OCI-M2 (cell line): ENCODE measurements around the gene SH3RF3.

ENCODE experiments used
- DNase-seq: peaks from one replicate; lab custom pipeline; 2025; ENCODE audit not compliant: unreplicated experiment; lab: John Stamatoyannopoulos, UW

SH3RF3 gene

DNA sequence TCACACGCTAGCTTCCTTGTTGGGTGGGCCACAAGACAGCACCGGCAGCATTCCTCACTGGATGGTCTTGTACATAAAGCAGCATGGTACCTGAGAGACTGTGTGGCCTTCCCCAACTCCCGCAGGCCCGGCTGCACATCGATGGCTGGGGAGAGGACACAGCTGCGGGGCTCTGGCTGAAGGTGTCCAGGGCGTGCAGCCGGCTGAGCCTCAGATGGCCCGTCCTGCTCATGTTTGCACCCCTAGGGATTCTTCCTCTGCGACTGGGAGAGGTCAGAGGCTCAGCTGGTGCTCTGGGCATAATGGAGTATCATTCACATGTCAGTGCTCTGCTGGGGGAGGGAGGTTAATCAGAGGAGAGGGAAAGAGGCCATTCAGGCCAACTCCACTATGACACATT is 276.9 kb downstream of the SH3RF3 start:
- DNase-seq = no peak

DNA sequence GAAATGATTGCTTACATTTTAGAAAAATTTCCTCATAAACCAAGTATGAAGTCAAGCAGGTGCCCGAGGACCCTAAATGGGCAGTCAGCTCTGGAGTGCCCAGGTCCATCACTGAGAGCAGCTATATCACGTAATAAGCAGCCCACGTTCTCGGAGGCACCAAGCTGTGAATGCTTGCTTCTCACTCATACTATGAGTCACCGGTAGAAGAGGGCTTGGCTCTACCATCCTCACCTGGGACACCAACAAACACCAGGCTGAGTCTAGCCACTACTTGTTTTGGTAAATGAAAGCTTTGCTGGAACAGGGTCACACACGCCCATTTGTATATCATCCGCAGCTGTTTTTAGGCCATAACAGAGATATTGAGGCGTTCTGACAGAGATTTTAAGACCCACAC is 277.3 kb downstream of the SH3RF3 start:
- DNase-seq = no peak

DNA sequence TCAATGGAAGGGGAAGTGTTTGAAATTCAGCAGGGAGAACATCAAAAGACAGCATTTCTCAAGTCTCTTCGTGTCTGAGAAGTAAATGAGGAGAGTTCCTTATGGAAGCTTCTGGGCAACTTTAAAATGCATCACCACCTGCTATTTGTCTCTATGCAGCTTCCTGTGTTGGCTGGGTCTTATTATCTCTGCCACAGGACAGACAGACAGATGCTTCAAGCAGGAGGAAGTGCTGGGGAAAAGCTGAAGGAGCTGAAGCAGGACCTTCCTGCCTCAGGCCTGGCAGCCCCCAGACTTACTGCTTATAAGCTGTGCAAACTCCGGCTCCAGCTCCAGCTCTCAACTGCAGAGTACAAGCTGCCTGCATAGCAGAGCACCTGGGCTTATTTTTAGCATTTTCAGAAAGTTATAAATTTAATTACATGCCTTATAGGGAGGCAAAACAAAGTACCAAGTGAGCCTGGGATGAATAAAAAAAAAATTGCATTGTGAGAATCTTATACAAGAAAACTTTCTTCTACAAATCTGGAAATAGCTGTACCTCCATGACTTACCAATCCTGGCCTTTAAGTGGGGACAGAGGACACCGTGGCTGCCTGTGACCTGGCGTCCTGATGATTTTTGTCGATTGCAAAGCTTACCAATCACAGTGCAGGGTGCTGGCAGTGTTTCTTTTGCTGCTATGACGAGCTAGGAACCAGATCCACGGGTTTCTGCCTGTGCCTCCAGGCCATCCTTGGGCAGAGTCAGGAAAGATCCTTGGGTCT is 278.5 kb downstream of the SH3RF3 start:
- no peak for DNase-seq

GRCh38 chr2:109408043-109408335 is 279.0 kb downstream of the SH3RF3 start:
- DNase-seq = no peak

GRCh38 chr2:109409321-109410038 is 280.5 kb downstream of the SH3RF3 start:
- no peak for DNase-seq

DNA sequence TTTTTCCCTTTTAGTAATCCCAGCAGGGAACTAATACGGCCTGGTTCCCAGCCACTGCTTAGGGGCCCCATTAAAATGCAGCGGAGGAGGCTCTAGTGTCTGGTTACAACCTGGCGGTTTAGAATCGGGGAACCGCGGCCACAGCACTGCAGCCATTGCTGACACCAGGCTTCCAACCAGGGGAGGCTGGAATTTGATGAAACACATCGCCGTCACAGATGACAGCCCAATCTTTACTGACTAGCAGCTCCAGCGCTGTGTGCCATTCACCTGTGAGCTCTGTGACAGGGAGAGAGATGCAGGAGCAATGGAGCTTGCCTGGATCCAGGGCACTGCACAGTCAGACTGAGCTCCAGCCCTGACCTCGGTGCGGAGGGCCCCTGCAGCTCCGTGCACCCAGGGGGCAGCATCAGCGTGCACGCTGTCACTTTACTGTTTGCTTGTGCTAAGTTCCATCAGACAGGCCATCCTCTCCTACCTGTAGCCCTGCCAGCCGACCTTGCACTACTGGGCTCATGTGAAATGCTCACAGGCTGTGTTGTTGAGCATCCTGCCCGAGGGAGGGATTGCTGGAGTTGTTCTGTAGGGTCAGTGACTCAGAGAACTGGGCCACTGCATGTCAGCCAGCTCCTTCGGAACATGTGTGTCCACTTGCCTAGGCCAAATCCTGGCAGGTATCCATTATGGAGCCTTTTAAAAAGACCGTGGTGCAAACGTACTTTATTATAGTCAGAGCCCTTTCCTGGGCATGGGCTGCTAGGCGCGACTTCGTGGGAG is 281.2 kb downstream of the SH3RF3 start:
- DNase-seq = no peak

GRCh38 chr2:109411640-109412325 is 282.8 kb downstream of the SH3RF3 start:
- DNase-seq = no peak

DNA sequence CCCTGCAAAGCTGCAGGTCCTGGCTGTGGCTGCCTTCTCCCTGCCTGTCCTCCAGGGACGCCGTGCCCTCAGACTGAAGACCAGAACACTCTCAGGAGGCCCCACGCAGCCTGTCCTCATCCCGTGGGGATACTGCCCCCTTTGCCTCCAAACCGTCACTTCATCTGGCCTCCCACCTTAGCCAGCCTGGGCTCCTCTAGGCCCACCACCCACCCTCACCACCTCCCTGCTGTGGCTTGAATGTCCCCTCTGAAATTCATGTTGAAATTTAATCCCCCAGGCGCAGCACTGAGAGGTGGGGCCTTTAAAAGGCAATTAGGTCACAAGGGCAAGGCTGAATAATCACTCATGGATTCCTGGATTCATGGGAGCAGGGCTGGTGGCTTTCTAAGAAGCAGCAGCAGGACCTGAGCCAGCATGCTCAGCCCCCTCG is 286.6 kb downstream of the SH3RF3 start:
- DNase-seq = no peak

DNA sequence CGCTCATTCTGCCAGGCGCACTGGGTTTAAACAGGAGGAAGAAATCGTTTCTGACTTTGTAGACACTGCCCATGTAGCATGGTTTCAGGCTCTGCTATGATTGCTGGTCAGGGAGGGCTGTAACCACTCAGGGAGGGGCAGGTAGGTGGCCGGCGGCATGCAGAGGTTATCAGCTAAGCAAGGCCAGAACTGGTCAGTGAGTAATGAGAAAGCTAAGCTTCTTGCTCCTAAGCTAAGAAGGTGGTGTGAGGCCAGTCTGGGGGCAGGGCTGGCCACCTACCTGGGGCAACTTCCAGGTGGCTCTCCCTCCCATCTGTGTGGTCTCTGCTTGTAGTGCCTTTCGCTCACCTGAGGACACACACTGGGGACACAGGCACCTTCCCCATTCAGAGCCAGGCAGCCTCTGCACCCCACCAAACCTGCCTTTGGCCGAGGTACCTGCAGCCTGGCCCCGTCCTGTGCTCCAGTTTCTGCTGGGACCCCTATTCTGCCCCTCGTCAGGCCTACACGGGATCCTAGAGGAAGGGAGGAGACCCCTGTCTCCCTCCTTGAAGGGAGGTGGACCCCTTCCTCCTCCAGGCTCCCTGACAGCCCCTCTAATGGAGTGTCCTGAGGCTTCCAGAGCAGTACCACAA is 288.8 kb downstream of the SH3RF3 start:
- no peak for DNase-seq

- DNase-seq = no peak
These were observed 289.7 kb downstream of the SH3RF3 start for GRCh38 chr2:109418716-109419115.

DNA sequence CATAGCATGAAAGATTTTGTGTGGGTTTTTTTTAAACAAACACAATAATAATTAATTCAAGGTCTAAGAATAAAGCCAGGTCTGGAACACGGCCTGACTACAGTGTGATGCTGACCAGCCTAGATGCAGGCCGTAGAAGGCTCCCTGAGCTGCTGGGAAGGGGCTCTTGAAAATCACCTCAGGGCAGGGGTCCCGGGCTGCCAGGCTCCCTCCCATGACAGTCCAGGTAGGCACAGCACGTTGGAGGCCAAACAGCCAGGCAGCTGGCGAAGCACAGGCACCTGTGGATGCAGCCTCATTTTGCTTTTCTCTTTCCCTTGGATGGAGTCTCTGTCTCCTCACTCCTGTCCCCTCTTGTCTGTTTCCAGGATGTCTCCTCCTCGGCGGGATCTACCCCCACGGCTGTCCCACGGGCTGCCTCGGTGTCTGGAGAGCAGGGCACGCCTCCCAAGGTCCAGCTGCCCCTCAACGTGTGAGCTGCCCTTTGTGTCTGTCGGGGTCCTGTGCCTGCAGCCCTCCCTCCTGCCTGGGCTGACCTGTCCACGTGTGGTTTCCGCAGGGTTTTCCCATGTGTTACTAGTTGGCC is 290.3 kb downstream of the SH3RF3 start:
- no peak for DNase-seq

GRCh38 chr2:109419960-109420370 is 291.0 kb downstream of the SH3RF3 start:
- DNase-seq = no peak

DNA sequence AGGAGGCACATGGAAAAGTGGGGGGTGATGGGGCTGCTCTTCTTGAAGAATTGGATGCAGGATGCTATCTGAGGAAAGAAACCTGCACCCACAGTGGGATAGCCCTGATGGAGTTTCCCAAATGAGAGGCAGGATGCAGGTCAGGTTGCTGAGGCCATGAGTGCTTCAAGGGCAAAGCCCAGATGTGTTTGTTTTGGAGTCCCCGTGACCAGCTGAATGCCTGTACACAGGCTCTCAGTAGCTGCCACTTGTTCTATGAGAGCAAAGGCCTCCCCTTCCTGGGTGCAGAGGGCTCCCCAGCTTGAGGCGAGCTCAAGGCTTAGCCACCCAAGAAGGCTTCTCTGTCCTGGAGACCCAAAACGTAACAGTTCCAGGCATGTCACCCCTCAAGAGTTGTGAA is 292.1 kb downstream of the SH3RF3 start:
- no peak for DNase-seq

DNA sequence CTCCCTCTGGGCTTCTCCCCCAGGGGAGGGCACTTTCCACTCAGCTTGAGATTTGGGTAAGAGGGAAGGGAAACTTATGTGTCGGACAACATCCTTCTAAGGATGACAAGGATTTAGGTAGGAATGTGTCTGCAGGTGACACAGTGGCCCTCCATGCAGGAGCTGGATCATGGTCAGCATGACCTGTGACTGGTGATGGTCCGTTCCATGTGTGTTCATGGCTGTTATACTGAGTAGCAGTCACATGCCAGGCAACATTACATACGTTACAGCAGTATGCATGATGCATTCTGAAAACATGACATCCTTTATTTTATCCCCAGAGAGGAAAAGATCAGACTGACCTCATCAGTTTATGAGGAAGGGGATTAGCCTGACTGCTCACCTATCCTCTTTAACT is 292.6 kb downstream of the SH3RF3 start:
- no peak for DNase-seq

DNA sequence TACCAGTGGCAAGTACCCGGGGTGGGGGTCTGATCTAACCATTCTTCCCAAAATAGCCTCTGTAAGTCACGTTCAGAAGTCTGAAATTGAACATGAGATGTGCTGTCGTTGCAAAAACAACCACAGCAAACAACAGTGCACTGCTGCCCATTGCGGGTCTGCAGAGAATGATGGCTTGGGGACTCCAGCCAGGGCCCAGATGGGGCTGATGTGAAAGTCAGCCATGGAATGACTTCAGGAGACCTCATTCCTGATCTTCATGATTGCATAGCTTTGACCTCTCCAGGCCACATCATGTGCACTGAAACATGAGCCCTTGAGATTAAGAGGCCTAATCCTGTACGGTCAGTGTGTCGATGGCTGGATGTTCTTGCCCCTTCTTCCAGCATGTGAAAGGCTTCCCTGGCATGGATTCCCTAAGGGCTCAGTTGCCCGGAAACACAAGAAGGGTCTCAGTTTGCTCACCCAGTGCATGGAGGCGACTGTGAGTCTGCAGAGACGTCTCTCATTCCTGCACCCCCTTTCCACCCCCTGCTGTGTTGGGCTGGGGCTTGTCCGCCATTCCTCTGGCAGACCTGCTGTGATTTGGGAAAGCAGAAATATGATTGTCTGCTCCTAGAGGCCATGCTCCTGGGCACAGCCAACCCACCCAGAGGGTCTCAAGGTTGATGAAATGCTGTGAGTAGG is 293.2 kb downstream of the SH3RF3 start:
- no peak for DNase-seq

GRCh38 chr2:109422758-109423500 is 293.9 kb downstream of the SH3RF3 start:
- no peak for DNase-seq

DNA sequence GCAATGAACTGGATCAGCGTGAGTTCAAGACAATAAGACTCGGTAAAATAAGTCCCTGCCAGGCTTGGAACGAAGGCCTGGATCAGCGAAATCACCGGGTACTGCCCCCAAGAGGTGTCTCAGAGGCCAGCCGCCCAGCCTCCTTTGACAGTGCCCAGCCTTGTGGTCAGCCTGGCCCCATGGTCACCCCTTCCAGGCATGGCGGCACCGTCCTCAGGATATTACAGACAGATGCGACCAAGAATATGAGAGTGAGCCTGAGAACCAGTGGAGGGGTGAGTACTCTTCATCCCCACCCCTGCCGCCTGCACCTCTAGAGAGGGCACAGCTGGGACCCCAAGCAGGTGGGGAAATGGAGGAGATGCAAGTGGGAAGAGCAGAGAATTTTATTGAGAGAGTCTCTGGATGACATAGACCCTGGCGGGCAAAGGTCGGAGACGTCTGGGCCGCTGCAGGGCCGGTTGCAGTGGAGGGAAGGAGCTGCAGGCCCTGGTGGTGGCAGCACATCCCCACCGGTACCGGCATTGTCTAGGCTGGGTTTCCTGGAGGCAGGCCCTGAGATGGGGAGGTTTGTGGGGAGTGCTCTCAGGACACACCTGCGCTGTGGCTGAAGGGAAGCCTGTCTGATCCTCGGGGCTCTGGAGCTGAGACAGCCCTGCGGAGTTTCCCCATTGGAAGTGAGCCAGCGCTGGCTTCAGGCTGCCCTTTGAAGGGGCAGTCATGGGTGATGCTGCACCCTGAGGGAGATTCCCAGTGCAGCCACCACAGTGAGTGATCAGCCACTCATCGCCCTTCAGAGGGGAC is 294.8 kb downstream of the SH3RF3 start:
- DNase-seq = no peak

DNA sequence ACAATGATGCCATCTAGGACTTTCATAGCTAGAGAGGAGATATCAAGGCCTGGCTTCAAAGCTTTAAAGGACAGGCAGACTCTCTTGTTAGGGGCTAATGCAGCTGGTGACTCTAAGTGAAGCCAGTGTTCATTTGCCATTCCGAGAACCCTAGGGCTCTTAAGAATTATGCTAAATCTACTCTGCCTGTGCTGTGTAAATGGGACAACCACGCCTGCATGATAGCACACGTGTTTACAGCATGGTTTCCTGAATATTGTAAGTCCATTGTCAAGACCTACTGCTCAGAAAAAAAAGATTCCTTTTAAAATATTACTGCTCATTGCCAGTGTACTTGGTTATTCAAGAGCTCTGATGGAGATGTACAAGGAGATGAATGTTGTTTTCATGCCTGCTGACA is 296.4 kb downstream of the SH3RF3 start:
- no peak for DNase-seq
